RWPE2 (cell line): ENCODE results near the gene OR10A4.

Experiments used
- ATAC-seq: fragments of 200-7000 bp; cut with Tn5 transposase; 3 replicates; pipeline ENCODE4 v1.9.1; 2021; ENCODE audit warnings: low read depth
- DNase-seq: peaks from one replicate; pipeline ENCODE4 v3.0.0-alpha.2; 2020; ENCODE audit warnings: low spot score
- H3K27ac ChIP-seq: fragments of 450-650 bp; 2 replicates; pipeline ENCODE4 v1.5.1; 2017; ENCODE audit warnings: mild to moderate bottlenecking; ENCODE audit not compliant: poor library complexity, severe bottlenecking
- H3K27me3 ChIP-seq: fragments of 250-450 bp; sonication (Bioruptor Pico); 2 replicates; pipeline ENCODE4 v1.5.1; 2021; ENCODE audit warnings: mild to moderate bottlenecking, moderate library complexity; ENCODE audit not compliant: insufficient read depth, poor library complexity, severe bottlenecking
- H3K36me3 ChIP-seq: fragments of 250-450 bp; sonication (Bioruptor Pico); 2 replicates; pipeline ENCODE4 v1.5.1; 2020; ENCODE audit warnings: low read depth, mild to moderate bottlenecking, moderate library complexity
- H3K4me1 ChIP-seq: fragments of 250-450 bp; sonication (Bioruptor Pico); 2 replicates; pipeline ENCODE4 v1.5.1; 2021; ENCODE audit warnings: mild to moderate bottlenecking, moderate library complexity; ENCODE audit not compliant: insufficient read depth, poor library complexity, severe bottlenecking
- H3K4me3 ChIP-seq: fragments of 250-450 bp; sonication (Bioruptor Pico); 2 replicates; pipeline ENCODE4 v1.5.1; 2021; ENCODE audit warnings: mild to moderate bottlenecking, moderate library complexity; ENCODE audit not compliant: severe bottlenecking
- H3K9me3 ChIP-seq: fragments of 250-450 bp; sonication (Bioruptor Pico); 2 replicates; pipeline ENCODE4 v1.5.1; 2021; ENCODE audit warnings: mild to moderate bottlenecking, moderate library complexity; ENCODE audit not compliant: severe bottlenecking
- CTCF ChIP-seq: fragments of 450-650 bp; IDR thresholded peaks from one replicate; pipeline ENCODE4 v1.5.1; 2017; ENCODE audit warnings: mild to moderate bottlenecking, moderate library complexity; ENCODE audit not compliant: poor library complexity, severe bottlenecking

Gene OR10A4

GRCh38 chr11:6920702-6921101, 44.3 kb downstream of the OR10A4 start, which contains the start of gene OR2D3:
Gene OR2D3 (plus strand): TSS chr11:6921002. CDS start chr11:6921002, 0 bp downstream.
- no peak for TF ChIP-seq CTCF

GRCh38 chr11:6925007-6925577, 48.7 kb downstream of the OR10A4 start:
- Histone ChIP-seq H3K36me3 (peaks cover 13% of the 10 kb centered on the region), H3K4me3 (no peak overlapping the region), H3K4me1 (peaks cover 11% of the 10 kb centered on the region), H3K27me3 (no peaks in the 10 kb centered on the region), H3K9me3 (no peaks in the 10 kb centered on the region), H3K27ac (no peak overlapping the region)
- no peak for TF ChIP-seq CTCF
- ATAC-seq: no peak
- DNase-seq: no peak

More at GRCh38 chr11:6920702-6921101, 44.3 kb downstream of the OR10A4 start, which contains the start of gene OR2D3:
- H3K36me3 ChIP-seq: no peaks in the 10 kb centered on the region
- H3K27ac ChIP-seq: no peak within 1 kb of the TSS
- H3K27me3 ChIP-seq: no peaks in the 10 kb centered on the region
- DNase-seq (no peak), ATAC-seq (no peak)
- H3K9me3 ChIP-seq: no peaks in the 10 kb centered on the region
- no peak within 1 kb of the TSS for H3K4me3 ChIP-seq
- no peaks in the 10 kb centered on the region for H3K4me1 ChIP-seq

GRCh38 chr11:6925636-6926207, 49.3 kb downstream of the OR10A4 start:
- H3K27me3 ChIP-seq: no peaks in the 10 kb centered on the region
- peak overlapping the region; percentile 33 for H3K27ac ChIP-seq
- H3K4me3 ChIP-seq: peak overlapping the region; percentile 54
- no peaks in the 10 kb centered on the region for H3K9me3 ChIP-seq
- H3K4me1 ChIP-seq: peaks cover 11% of the 10 kb centered on the region
- no peak for TF ChIP-seq CTCF
- H3K36me3 ChIP-seq: peaks cover 19% of the 10 kb centered on the region
- ATAC-seq (no peak), DNase-seq (no peak)

- Histone ChIP-seq H3K36me3 (peaks cover 22% of the 10 kb centered on the region), H3K4me3 (peak within 1 kb of the TSS; percentile 54), H3K4me1 (peaks cover 11% of the 10 kb centered on the region), H3K27me3 (no peaks in the 10 kb centered on the region), H3K27ac (peak within 1 kb of the TSS; percentile 33), H3K9me3 (no peaks in the 10 kb centered on the region)
- ATAC-seq (peak; percentile 80), DNase-seq (peak; percentile 84)
- no peak for TF ChIP-seq CTCF
Measured at GRCh38 chr11:6926208-6927029, 50.0 kb downstream of the OR10A4 start, which contains the start of gene ZNF215. Gene ZNF215 (plus strand): TSS chr11:6926426. CDS start chr11:6932273, 5,847 bp downstream.
